GM12878 (cell line): ENCODE measurements around the gene SPAST. TPM values are rescaled to one million over a fixed set of nuclear protein-coding genes. Genes with fewer than 3 reads are reported as not detected.

ENCODE experiments used
- ATF7 ChIP-seq: fragments of 450-650 bp; IDR thresholded peaks from 2 replicates; pipeline ENCODE4 v1.6.1; 2016; ENCODE audit warnings: low read depth, mild to moderate bottlenecking
- BCLAF1 ChIP-seq: fragments of 450-650 bp; IDR thresholded peaks from 2 replicates; pipeline ENCODE4 v1.6.1; 2017; ENCODE audit warnings: antibody characterized with exemption, mild to moderate bottlenecking, moderate library complexity
- E4F1 ChIP-seq: fragments of 450-650 bp; IDR thresholded peaks from 2 replicates; pipeline ENCODE4 v1.6.1; 2018; ENCODE audit warnings: borderline replicate concordance, mild to moderate bottlenecking; ENCODE audit not compliant: partially characterized antibody
- EED ChIP-seq: sonication (generic); IDR thresholded peaks from 2 replicates; pipeline ENCODE4 v1.6.1; 2016; ENCODE audit warnings: antibody characterized with exemption, low read depth
- IRF4 ChIP-seq: IDR thresholded peaks from 2 replicates; pipeline ENCODE4 v1.6.1; 2011; ENCODE audit warnings: low read depth, low read length
- MEF2A ChIP-seq: IDR thresholded peaks from 2 replicates; pipeline ENCODE4 v1.6.1; 2011; ENCODE audit warnings: low read depth, mild to moderate bottlenecking, low read length, moderate library complexity; ENCODE audit not compliant: insufficient read depth
- MTA2 ChIP-seq: fragments of 450-650 bp; IDR thresholded peaks from 2 replicates; pipeline ENCODE4 v1.6.1; 2016; ENCODE audit warnings: low read depth, mild to moderate bottlenecking, moderate library complexity
- MTA3 ChIP-seq: IDR thresholded peaks from 2 replicates; pipeline ENCODE4 v1.6.1; 2012; ENCODE audit warnings: low read length, inconsistent platforms, borderline replicate concordance
- NFIC ChIP-seq: IDR thresholded peaks from 2 replicates; pipeline ENCODE4 v1.6.1; 2012; ENCODE audit warnings: low read depth, mild to moderate bottlenecking, inconsistent platforms, low read length, moderate library complexity
- NFYB ChIP-seq: IDR thresholded peaks from 2 replicates; pipeline ENCODE4 v1.6.1; 2011; ENCODE audit warnings: low read depth, mild to moderate bottlenecking, low read length, improper control_type of control experiment, moderate library complexity; ENCODE audit not compliant: insufficient read depth
- PBX3 ChIP-seq: IDR thresholded peaks from 2 replicates; pipeline ENCODE4 v1.6.1; 2011; ENCODE audit warnings: mild to moderate bottlenecking, low read depth, low read length, moderate library complexity; ENCODE audit not compliant: insufficient replicate concordance
- POLR2A ChIP-seq: IDR thresholded peaks from 2 replicates; pipeline ENCODE4 v1.6.1; 2011; ENCODE audit warnings: low read depth, mild to moderate bottlenecking, low read length
- RUNX3 ChIP-seq: IDR thresholded peaks from 2 replicates; pipeline ENCODE4 v1.6.1; 2012; ENCODE audit warnings: low read length, inconsistent platforms
- SIN3A ChIP-seq: IDR thresholded peaks from 2 replicates; pipeline ENCODE4 v1.6.1; 2012; ENCODE audit warnings: low read depth, low read length, improper control_type of control experiment
- SMAD5 ChIP-seq: IDR thresholded peaks from 2 replicates; pipeline ENCODE4 v1.6.1; 2016; ENCODE audit warnings: antibody characterized with exemption, low read depth
- YY1 ChIP-seq: IDR thresholded peaks from 2 replicates; pipeline ENCODE4 v1.6.1; 2011; ENCODE audit warnings: low read depth, mild to moderate bottlenecking, low read length
- ZBTB33 ChIP-seq: fragments of 450-650 bp; IDR thresholded peaks from 2 replicates; pipeline ENCODE4 v1.6.1; 2017; ENCODE audit warnings: mild to moderate bottlenecking
- ZNF384 ChIP-seq: IDR thresholded peaks from 2 replicates; pipeline ENCODE4 v1.6.1; 2012; ENCODE audit warnings: low read depth, mild to moderate bottlenecking, low read length, improper control_type of control experiment, borderline replicate concordance
- ZNF622 ChIP-seq: fragments of 450-650 bp; IDR thresholded peaks from 2 replicates; pipeline ENCODE4 v1.6.1; 2017; ENCODE audit warnings: mild to moderate bottlenecking, inconsistent platforms
- polyA plus RNA-seq, 11 experiments: library from polyadenylated mRNA; depleted of rRNA in 4 of 11; unstranded in 6 of 11; stranded (reverse) in 5 of 11; fragments of >200 nt; fragmentation: Nextera tagmentation in 4 of 11; fragmentation: Illumina TruSeq in 1 of 11; extraction: Ambion mirVana in 4 of 11; extraction: Trizol in 1 of 11; gene quantifications; 1 replicate in 1 of 11; 2 replicates in 10 of 11; pipeline versions ENCODE4 v1.2.1 to v1.2.3, GENCODE V29; 2011 to 2016; ENCODE audit warnings: inconsistent platforms in 2 of 11, missing spikeins in 2 of 11, low read depth in 1 of 11
- total RNA-seq, 4 experiments: library from RNA; depleted of rRNA in 3 of 4; stranded (reverse); fragments of >200 nt in 3 of 4; fragmentation: Illumina TruSeq in 1 of 4; extraction: Trizol in 1 of 4; gene quantifications; 2 replicates each; pipeline versions ENCODE4 v1.2.1 to v1.2.3, GENCODE V29; 2013 to 2021
- TF ChIP-seq, protein P1 (sequence below): fragments of 450-650 bp; conservative IDR thresholded peaks from 2 replicates; pipeline ENCODE4 v1.6.1; 2017; ENCODE audit warnings: mild to moderate bottlenecking, moderate library complexity

Gene SPAST
- total and polyA plus RNA-seq, 10 of the 15 experiments (the other 5 are each of a cell fraction or from before 2014, with no cell fraction given), result 4.3 to 21.3 (median 10.0) TPM

GRCh38 chr2:32063310-32064020 is at the start of gene SPAST (continued):
- TF ChIP-seq ZBTB33, result no peak
- TF ChIP-seq E4F1, result peak; percentile 55
- TF ChIP-seq NFIC, result no peak
- no peak for TF ChIP-seq IRF4
- TF ChIP-seq EED, result peak; percentile 87
- TF ChIP-seq ZNF622, result no peak
- TF ChIP-seq BCLAF1, result no peak
- TF ChIP-seq, protein P1, sequence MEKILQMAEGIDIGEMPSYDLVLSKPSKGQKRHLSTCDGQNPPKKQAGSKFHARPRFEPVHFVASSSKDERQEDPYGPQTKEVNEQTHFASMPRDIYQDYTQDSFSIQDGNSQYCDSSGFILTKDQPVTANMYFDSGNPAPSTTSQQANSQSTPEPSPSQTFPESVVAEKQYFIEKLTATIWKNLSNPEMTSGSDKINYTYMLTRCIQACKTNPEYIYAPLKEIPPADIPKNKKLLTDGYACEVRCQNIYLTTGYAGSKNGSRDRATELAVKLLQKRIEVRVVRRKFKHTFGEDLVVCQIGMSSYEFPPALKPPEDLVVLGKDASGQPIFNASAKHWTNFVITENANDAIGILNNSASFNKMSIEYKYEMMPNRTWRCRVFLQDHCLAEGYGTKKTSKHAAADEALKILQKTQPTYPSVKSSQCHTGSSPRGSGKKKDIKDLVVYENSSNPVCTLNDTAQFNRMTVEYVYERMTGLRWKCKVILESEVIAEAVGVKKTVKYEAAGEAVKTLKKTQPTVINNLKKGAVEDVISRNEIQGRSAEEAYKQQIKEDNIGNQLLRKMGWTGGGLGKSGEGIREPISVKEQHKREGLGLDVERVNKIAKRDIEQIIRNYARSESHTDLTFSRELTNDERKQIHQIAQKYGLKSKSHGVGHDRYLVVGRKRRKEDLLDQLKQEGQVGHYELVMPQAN, result peak; percentile 73; the same call in 1 of the 2 replicates
- TF ChIP-seq POLR2A, result peak; percentile 78
- TF ChIP-seq MTA2, result no peak
- TF ChIP-seq SMAD5, result no peak
- peak; percentile 67 for TF ChIP-seq RUNX3
- no peak for TF ChIP-seq MTA3
- TF ChIP-seq MEF2A, result no peak
- TF ChIP-seq ATF7, result peak; percentile 13; the same call in 1 of the 2 replicates
- TF ChIP-seq SIN3A, result peak; percentile 50; the same call in 1 of the 2 replicates
- no peak for TF ChIP-seq PBX3
- TF ChIP-seq NFYB, result no peak
- no peak for TF ChIP-seq ZNF384
- TF ChIP-seq YY1, result peak; percentile 74
